ACHN (cell line): ENCODE results near the gene FNBP1L.

ENCODE experiments used
- DNase-seq: peaks from one replicate; pipeline ENCODE4 v3.0.0-alpha.2; 2015
- in situ Hi-C: cut with HindIII; loops from 2 replicates; pipeline ENCODE4 v1.10.0; 2017; ENCODE audit warnings: low sequenced_read_pairs, low pct_ligation_motif_present, low pct_unique_long_range_greater_than_20kb

Gene FNBP1L

GRCh38 chr1:93447481-93448291 lies at the start of gene FNBP1L:
Gene FNBP1L, plus strand, starts transcription at chr1:93448118. Its CDS starts 164 bp downstream, at chr1:93448282.
- in situ Hi-C loops: no loop called here
- peak; percentile 85 for DNase-seq

GRCh38 chr1:93399781-93400180 lies 48.1 kb upstream of the FNBP1L start:
- in situ Hi-C loops: no loop called here

GRCh38 chr1:93408203-93408602 lies 39.7 kb upstream of the FNBP1L start:
- in situ Hi-C loops: no loop called here
- DNase-seq: no peak

More at GRCh38 chr1:93399781-93400180, 48.1 kb upstream of the FNBP1L start:
- DNase-seq: no peak

GRCh38 chr1:93411000-93411399 lies 36.9 kb upstream of the FNBP1L start:
- in situ Hi-C loops: no loop called here
- no peak for DNase-seq

- in situ Hi-C loops: no loop called here
- no peak for DNase-seq
These were observed 33.2 kb upstream of the FNBP1L start for GRCh38 chr1:93414749-93415148.

- in situ Hi-C loops: no loop called here
- DNase-seq: no peak
These were observed 32.6 kb upstream of the FNBP1L start for GRCh38 chr1:93415296-93415695.

- no peak for DNase-seq
- in situ Hi-C loops: no loop called here
These were observed 31.7 kb upstream of the FNBP1L start for GRCh38 chr1:93416183-93416582.

GRCh38 chr1:93419344-93419743 lies 28.6 kb upstream of the FNBP1L start:
- DNase-seq: no peak
- in situ Hi-C loops: no loop called here

- DNase-seq: no peak
- in situ Hi-C loops: no loop called here
These were observed 27.5 kb upstream of the FNBP1L start for GRCh38 chr1:93420400-93420799.

- in situ Hi-C loops: no loop called here
- no peak for DNase-seq
These were observed 21.7 kb upstream of the FNBP1L start for GRCh38 chr1:93426181-93426580.

- in situ Hi-C loops: no loop called here
- DNase-seq: no peak
These were observed 20.3 kb upstream of the FNBP1L start for GRCh38 chr1:93427656-93428055.

GRCh38 chr1:93433407-93433961 lies 14.4 kb upstream of the FNBP1L start:
- in situ Hi-C loops: no loop called here

GRCh38 chr1:93434088-93434487 lies 13.8 kb upstream of the FNBP1L start:
- in situ Hi-C loops: no loop called here
- DNase-seq: no peak

More at GRCh38 chr1:93433407-93433961, 14.4 kb upstream of the FNBP1L start:
- DNase-seq: no peak

GRCh38 chr1:93434987-93435386 lies 12.9 kb upstream of the FNBP1L start:
- in situ Hi-C loops: no loop called here
- DNase-seq: no peak

- no peak for DNase-seq
- in situ Hi-C loops: no loop called here
These were observed 12.5 kb upstream of the FNBP1L start for GRCh38 chr1:93435443-93435842.

GRCh38 chr1:93436496-93436895 lies 11.4 kb upstream of the FNBP1L start:
- in situ Hi-C loops: no loop called here
- no peak for DNase-seq

- in situ Hi-C loops: no loop called here
- DNase-seq: peak; percentile 59
These were observed 9.8 kb upstream of the FNBP1L start for GRCh38 chr1:93437976-93438605.

GRCh38 chr1:93438716-93439115 lies 9.2 kb upstream of the FNBP1L start:
- in situ Hi-C loops: no loop called here
- DNase-seq: no peak

- no peak for DNase-seq
- in situ Hi-C loops: no loop called here
These were observed 7.6 kb upstream of the FNBP1L start for GRCh38 chr1:93440272-93440671.

- no peak for DNase-seq
- in situ Hi-C loops: no loop called here
These were observed 7.2 kb upstream of the FNBP1L start for GRCh38 chr1:93440706-93441105.
